Activated CD8-positive, alpha-beta T cell treated with anti-CD3 and anti-CD28 coated beads, Interleukin-2, amount 10 ng/mL, durations not matched to agents 7 days and 5 days (primary cell): ENCODE data around the gene C3orf22. TPM values are rescaled to one million over a fixed set of nuclear protein-coding genes. Genes with fewer than 3 reads are reported as not detected.
A peak's percentile ranks its signal among the peaks of the same experiment; 100 is the strongest.

Experiments used
- ATAC-seq: fragments of 150-1000 bp; cut with Tn5 transposase; one replicate; pipeline ENCODE4 v1.10.0; 2021; ENCODE audit warnings: moderate library complexity
- CTCF ChIA-PET: fragments of 350-600 bp; sonication (Branson Sonifier 250); formaldehyde crosslinking; loops from one replicate; lab custom pipeline; 2021; ENCODE audit warnings: antibody characterized with exemption; lab: Charles Lee
- POLR2A ChIA-PET: fragments of 350-600 bp; sonication (Branson Sonifier 250); formaldehyde crosslinking; loops from one replicate; lab custom pipeline; 2021; ENCODE audit warnings: antibody characterized with exemption; lab: Charles Lee
- DNase-seq: peaks from one replicate; pipeline ENCODE4 v3.0.0-alpha.2; 2020
- H3K27ac Mint-ChIP-seq: one replicate; pipeline ENCODE4 v1.8.0; 2021; ENCODE audit warnings: mild to moderate bottlenecking, mixed read lengths
- H3K27me3 Mint-ChIP-seq: one replicate; pipeline ENCODE4 v1.8.0; 2021; ENCODE audit warnings: low read depth, mixed read lengths
- H3K36me3 Mint-ChIP-seq: one replicate; pipeline ENCODE4 v1.8.0; 2021; ENCODE audit warnings: low read depth, mixed read lengths
- H3K4me1 Mint-ChIP-seq: one replicate; pipeline ENCODE4 v1.8.0; 2021; ENCODE audit warnings: low read depth, mixed read lengths
- H3K4me3 Mint-ChIP-seq: one replicate; pipeline ENCODE4 v1.8.0; 2021; ENCODE audit warnings: mild to moderate bottlenecking, mixed read lengths
- H3K9me3 Mint-ChIP-seq: one replicate; pipeline ENCODE4 v1.8.0; 2022; ENCODE audit warnings: mixed read lengths; ENCODE audit not compliant: insufficient read depth
- total RNA-seq, 2 experiments: library from RNA; stranded (reverse); gene quantifications; one replicate each; pipeline ENCODE4 v1.2.3, GENCODE V29; 2021

The C3orf22 gene
- total RNA-seq, 2 experiments from 2014 or later, result not detected

DNA sequence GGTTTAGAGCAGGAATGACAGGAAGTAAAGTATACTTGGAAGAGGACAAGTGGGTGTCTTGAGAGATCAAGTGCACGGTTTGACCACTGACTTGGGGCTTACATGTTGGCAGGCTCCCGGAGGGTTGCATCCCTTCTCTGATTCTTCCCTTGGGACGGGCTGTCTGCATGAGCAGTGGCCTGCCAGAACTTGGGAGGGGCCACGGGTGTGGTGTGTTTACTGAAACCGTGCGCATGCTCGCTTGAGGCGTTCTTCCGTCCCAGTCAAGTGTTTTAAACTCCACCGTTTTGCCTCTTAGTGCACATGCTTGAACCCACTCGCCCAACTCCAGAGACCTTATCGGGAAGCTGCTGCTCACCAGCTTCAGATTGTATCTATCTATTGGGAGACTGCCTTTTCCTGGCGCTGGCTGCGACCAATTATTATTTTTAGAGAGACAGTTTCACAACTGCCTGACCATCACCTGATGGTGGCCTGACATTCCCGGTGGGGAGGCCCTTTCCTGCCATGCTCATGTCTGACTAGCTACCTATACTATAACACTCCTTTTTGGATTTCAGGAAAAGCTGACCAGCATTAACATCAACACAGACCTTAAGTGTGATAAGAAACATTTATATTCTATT is 14.9 kb upstream of the C3orf22 start:
- H3K27me3 Mint-ChIP-seq, result peaks cover 4% of the 10 kb centered on the region
- ChIA-PET CTCF (no interaction called here), POLR2A (no interaction called here)
- H3K4me1 Mint-ChIP-seq, result no peaks in the 10 kb centered on the region
- ATAC-seq, result no peak
- H3K36me3 Mint-ChIP-seq, result no peaks in the 10 kb centered on the region
- no peak overlapping the region for H3K4me3 Mint-ChIP-seq
- no peak for DNase-seq
- no peaks in the 10 kb centered on the region for H3K9me3 Mint-ChIP-seq
- H3K27ac Mint-ChIP-seq, result no peak overlapping the region

DNA sequence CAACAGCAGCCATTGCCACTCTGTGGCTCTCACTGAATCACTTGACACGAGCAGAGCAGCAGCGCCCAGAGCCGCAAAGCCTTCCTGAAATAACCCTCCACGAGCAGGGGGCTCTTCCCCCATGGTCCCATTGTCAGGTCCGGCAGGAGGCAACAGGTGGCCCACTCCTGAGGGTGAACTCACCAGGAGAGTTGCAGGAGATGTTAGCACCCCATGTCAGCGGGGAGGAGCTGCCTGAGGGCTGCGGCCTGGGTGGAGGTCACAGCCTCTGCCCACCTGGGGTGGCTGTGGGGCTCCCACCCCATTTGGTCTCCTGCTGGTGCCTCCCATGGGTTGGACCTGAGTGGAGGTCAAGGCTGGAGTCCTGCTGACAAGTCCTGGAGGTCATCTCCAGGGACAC is 12.3 kb upstream of the C3orf22 start:
- H3K27ac Mint-ChIP-seq, result no peak overlapping the region
- DNase-seq (no peak), ATAC-seq (no peak)
- POLR2A ChIA-PET, result interaction anchor here (0.5 kb wide), 1 partner anchor 397 kb away, joined by 3 read pairs; no protein-coding TSS in a partner anchor
- H3K4me3 Mint-ChIP-seq, result no peak overlapping the region
- H3K9me3 Mint-ChIP-seq, result no peaks in the 10 kb centered on the region
- peaks cover 10% of the 10 kb centered on the region for H3K27me3 Mint-ChIP-seq
- no peaks in the 10 kb centered on the region for H3K36me3 Mint-ChIP-seq
- no peaks in the 10 kb centered on the region for H3K4me1 Mint-ChIP-seq
- CTCF ChIA-PET, result no interaction called here

DNA sequence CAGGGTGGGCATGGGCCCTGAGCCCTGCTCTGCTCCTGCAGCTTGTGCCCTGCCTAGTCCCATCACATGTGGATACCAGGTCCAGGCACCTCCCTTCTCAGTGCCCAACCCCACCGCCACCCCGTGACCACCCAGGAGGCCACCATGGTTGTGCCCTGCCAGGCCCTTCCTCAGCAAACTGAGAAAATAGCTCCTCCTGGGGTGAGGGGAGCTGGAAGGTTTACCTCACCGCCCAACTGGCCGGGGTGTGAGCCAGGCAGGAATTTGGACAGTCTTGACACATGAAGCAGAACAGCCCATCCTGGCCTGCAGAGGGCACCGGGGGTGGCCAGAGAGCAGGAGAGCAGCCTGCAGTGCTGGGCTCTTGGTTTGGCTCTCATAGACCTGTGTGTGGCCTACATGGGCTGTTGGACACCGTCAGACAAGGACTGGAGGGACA is 11.4 kb upstream of the C3orf22 start:
- peaks cover 13% of the 10 kb centered on the region for H3K27me3 Mint-ChIP-seq
- H3K36me3 Mint-ChIP-seq, result no peaks in the 10 kb centered on the region
- ChIA-PET CTCF (no interaction called here), POLR2A (no interaction called here)
- H3K4me1 Mint-ChIP-seq, result no peaks in the 10 kb centered on the region
- H3K9me3 Mint-ChIP-seq, result no peaks in the 10 kb centered on the region
- DNase-seq (no peak), ATAC-seq (no peak)
- no peak overlapping the region for H3K4me3 Mint-ChIP-seq
- H3K27ac Mint-ChIP-seq, result no peak overlapping the region

DNA sequence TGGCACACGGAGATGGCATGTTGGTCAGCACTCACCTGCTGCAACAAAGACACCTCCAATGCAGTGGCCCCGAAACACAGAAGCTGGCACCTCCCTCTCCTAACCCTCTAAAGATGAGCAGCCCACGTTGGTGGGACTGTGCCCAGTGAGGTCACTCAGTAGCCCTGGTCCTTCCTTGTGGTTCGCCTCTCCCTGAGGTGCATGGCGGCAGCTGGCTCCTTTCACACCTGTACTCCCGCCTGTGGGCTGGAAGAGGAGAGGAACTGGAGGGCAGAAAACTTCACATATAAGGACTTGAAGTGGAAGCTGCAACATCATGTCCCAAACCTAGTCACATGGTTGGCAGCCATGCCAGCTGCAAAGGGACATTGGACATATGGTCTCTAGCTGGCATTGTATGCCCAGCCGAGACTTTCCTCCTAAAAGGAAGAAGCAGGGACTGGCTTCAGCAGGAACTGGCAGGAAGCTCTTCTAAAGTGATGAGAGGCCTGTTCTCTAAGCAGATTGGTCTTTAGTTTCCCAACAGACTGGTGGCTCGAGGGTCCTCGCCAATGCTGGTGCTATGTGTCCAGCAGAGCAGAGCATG is 10.8 kb upstream of the C3orf22 start:
- Mint-ChIP-seq H3K4me1 (no peaks in the 10 kb centered on the region), H3K27ac (no peak overlapping the region), H3K4me3 (no peak overlapping the region), H3K36me3 (no peaks in the 10 kb centered on the region), H3K27me3 (peaks cover 13% of the 10 kb centered on the region), H3K9me3 (no peaks in the 10 kb centered on the region)
- ATAC-seq (no peak), DNase-seq (no peak)
- POLR2A ChIA-PET, result no interaction called here
- CTCF ChIA-PET, result no interaction called here

DNA sequence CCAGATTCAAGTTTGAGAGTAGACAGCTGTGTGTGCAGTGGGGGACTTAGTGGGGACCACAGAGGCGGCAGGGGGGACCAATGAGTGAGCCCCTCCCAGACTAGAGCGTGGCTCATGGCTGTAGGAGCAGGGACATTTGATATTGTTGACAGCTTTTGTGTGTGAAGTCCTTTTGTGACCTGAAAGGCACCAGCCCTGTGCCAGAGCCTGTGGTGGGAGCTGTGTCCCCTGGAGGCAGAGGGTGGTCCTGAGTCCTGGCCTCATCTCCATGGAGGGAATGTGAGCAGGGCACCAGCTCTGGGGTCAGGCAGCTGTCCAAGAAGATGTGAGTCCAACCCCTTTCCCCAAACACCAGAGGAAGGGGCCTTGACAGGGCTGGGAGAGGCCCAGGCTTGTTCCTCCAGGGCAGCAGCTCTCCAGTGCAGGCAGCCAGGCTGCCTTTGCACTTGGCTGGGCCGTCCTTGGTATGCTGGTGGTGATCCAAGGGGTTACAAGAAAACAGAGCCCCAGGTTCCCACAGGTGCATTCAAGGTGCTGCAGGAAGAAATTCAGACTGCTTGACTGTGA is 10.1 kb upstream of the C3orf22 start:
- no peak for ATAC-seq
- no peaks in the 10 kb centered on the region for H3K9me3 Mint-ChIP-seq

DNA sequence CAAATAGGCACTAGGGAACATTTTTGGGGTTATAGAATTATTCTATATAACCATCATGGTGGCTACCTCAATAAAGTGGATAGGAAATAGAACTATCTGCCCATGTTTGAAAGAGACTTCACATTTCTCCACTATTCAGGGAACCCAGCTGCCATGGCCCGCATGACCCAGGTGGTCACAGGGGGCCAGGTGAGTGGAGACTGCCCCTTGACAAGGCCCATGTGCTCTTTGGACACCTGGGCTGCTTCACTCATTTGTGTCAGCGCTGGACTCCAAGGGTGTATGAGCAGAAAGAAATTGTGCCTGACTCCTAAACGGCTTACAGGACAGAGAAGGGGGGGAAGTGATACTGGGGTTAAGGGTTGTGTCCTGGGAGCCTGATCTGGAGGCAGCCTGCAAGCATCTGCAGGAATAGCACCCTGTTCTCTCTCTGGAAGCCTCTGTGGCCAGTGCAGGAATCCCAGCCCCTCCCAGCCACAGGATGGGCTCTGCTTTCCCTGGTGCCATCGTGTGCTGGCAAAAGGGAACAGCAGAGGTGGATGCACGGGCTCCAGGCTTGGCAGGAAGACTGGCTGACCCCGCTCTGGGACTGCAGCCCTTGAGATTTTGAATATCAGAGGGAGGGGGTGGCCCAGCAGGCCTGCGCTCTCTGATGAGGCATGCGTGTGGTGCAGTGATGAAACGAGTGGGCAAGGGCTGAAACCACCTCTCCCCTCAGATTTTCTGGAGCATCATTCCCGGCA is 9.1 kb upstream of the C3orf22 start:
- ChIA-PET POLR2A (no interaction called here), CTCF (interaction anchor here (0.6 kb wide), 1 partner anchor 430 kb away, joined by 3 read pairs; no protein-coding TSS in a partner anchor)
- H3K36me3 Mint-ChIP-seq, result no peaks in the 10 kb centered on the region
- H3K4me1 Mint-ChIP-seq, result no peaks in the 10 kb centered on the region
- peaks cover 13% of the 10 kb centered on the region for H3K27me3 Mint-ChIP-seq
- no peak overlapping the region for H3K4me3 Mint-ChIP-seq
- DNase-seq (no peak), ATAC-seq (no peak)
- no peaks in the 10 kb centered on the region for H3K9me3 Mint-ChIP-seq
- H3K27ac Mint-ChIP-seq, result no peak overlapping the region

More for the DNA sequence above, 10.1 kb upstream of the C3orf22 start:
- no peak for DNase-seq
- Mint-ChIP-seq H3K27ac (no peak overlapping the region), H3K36me3 (no peaks in the 10 kb centered on the region), H3K27me3 (peaks cover 13% of the 10 kb centered on the region), H3K4me1 (no peaks in the 10 kb centered on the region), H3K4me3 (no peak overlapping the region)
- CTCF ChIA-PET, result no interaction called here
- POLR2A ChIA-PET, result no interaction called here

DNA sequence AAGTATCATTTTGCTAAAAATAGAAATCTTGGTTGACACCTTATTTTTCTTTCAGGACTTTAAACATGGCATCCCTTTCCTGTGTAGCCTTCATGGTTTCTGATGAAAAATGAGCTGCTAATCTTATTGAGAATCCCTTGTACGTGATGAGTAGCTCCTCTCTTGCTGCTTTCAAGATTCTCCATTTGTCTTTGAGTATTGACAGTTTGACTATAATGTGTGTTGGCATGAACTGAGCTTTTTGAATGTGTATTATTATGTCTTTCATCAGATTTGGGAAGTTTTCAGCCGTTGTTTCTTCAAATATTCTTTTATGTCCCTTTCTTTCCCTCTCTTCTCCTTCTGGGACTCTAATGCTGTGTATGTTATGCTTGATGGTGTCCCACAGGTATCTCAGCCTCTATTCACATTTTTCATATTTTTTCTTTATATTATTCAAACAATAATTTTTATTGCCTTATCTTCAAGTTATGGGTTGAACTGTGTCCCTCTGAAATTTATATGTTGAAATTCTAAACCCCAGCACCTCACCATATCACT is 4.1 kb upstream of the C3orf22 start:
- POLR2A ChIA-PET, result no interaction called here
- no peak for ATAC-seq
- H3K4me3 Mint-ChIP-seq, result no peak overlapping the region
- no peaks in the 10 kb centered on the region for H3K36me3 Mint-ChIP-seq
- no peak overlapping the region for H3K27ac Mint-ChIP-seq
- CTCF ChIA-PET, result no interaction called here
- H3K4me1 Mint-ChIP-seq, result no peaks in the 10 kb centered on the region
- H3K27me3 Mint-ChIP-seq, result peaks cover 20% of the 10 kb centered on the region
- no peaks in the 10 kb centered on the region for H3K9me3 Mint-ChIP-seq
- no peak for DNase-seq

DNA sequence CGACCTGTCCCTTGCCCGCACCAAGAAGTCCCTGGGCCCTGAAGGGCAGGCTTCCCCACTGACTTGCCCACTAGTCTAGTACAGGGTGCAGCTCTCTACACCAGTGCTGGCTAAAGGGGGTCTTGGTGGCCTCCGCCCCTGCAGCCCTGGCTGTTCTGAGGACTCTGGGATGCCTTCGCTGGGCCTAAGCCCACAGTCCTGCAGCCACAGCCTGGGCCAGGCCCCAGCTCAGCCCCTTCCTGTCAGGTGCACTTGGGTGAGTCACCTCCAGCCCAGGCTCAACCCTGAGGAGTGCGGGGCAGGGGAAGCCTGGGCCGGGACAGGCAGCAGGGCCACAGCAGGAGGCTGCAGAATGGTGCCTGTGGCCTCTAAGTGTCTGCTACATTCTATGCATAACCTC is 971 bp downstream of the C3orf22 start:
- H3K27ac Mint-ChIP-seq, result no peak overlapping the region
- no peaks in the 10 kb centered on the region for H3K9me3 Mint-ChIP-seq
- H3K27me3 Mint-ChIP-seq, result peaks cover 6% of the 10 kb centered on the region
- H3K36me3 Mint-ChIP-seq, result no peaks in the 10 kb centered on the region
- no peak overlapping the region for H3K4me3 Mint-ChIP-seq
- CTCF ChIA-PET, result no interaction called here
- DNase-seq, result peak; percentile 12
- POLR2A ChIA-PET, result no interaction called here
- no peaks in the 10 kb centered on the region for H3K4me1 Mint-ChIP-seq
- no peak for ATAC-seq

DNA sequence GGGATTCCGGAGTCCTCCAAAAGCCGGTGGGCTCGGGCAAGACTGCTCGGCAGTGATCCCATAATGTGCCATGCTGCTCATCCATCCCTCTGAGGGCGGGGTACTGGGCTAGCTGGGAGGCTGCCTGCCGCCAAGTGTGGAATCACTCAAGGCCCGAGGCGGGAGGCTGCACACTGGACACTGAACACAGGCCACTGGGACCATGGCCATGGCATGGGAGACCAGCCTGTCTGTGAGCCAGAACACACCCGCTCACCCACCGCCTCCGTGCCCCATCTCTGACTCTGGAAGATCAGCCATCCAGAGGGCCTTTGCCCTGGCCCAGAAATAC is 1.4 kb downstream of the C3orf22 start:
- H3K27me3 Mint-ChIP-seq, result peaks cover 6% of the 10 kb centered on the region
- DNase-seq, result no peak

DNA sequence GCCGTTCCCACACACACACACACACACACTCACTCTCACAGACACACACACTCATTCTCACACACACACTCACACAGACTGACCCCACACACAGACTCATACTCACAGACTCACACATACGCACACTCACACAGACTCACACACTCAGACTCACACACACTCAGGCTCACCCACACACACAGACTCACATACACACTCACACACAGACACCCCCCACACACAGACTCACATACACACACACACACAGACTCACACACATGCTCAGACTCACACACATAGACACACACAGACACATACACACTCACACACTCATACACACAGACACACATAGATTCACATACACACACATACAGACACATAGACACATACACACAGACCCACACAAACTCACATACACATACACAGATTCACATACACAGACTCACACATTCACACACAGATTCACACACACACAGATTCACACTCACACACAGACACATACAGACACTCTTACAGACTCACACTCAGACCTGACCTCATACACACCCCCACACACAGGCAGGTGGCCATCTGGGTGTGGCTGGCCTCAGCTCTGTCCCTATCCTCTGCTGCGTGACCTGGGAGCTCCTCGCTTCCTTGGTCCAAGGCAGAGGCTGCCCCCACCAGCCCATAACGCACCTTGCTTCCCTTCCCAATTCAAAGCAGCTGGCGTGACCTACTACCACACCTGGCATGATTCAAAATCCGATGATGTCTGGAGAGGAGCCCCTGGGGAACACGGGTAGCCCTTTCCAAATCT is 1.9 kb downstream of the C3orf22 start:
- Mint-ChIP-seq H3K27me3 (peaks cover 4% of the 10 kb centered on the region), H3K27ac (no peak overlapping the region), H3K4me3 (no peak overlapping the region), H3K9me3 (no peaks in the 10 kb centered on the region), H3K4me1 (no peaks in the 10 kb centered on the region), H3K36me3 (no peaks in the 10 kb centered on the region)
- POLR2A ChIA-PET, result no interaction called here
- ATAC-seq, result no peak
- CTCF ChIA-PET, result no interaction called here
- DNase-seq, result no peak

More for the DNA sequence above, 1.4 kb downstream of the C3orf22 start:
- ChIA-PET POLR2A (no interaction called here), CTCF (no interaction called here)
- no peaks in the 10 kb centered on the region for H3K4me1 Mint-ChIP-seq
- no peak for ATAC-seq
- no peaks in the 10 kb centered on the region for H3K9me3 Mint-ChIP-seq
- H3K27ac Mint-ChIP-seq, result no peak overlapping the region
- H3K36me3 Mint-ChIP-seq, result no peaks in the 10 kb centered on the region
- no peak overlapping the region for H3K4me3 Mint-ChIP-seq

DNA sequence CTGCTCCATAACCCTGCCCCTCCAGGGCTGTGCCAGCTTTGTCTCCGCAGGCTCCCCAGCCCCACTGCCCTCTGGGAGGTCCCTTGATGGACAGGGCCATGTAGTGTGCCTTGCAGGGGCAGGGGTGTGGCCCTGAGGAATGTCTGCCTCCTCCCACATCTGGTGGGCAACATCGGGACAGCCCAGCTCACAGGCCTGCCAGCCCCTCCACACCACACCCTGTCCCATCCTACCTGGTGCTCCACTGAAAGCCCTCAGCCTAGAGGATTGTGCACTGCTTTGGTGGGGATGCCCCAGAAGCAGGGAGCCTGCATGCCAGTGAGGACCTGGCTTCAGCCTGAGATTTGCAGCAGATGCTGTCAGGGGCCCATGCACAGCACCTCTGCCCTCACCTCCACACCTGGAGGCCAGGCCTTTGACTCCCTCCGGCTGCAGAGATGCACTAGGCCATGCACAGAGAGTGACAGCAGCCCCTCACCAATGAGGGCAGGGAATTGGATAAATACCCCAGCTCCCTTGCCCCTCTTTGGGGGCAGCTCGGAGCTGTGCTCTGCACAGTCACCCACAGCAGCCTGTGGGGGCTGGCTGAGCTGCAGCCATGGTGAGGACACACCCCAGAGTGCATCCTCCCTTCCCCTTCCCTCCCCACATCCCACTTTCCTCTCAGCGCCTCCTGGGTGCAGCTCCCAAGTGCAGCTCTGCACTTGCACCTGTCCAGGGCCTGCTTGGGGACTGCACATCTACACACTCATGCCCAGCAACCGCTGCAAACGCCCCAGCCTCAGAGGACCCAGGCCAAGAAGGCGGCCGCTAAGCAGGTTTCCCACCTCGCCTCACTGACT is 2.7 kb downstream of the C3orf22 start:
- no peaks in the 10 kb centered on the region for H3K27me3 Mint-ChIP-seq
- no peaks in the 10 kb centered on the region for H3K36me3 Mint-ChIP-seq
- ChIA-PET CTCF (no interaction called here), POLR2A (no interaction called here)
- no peak for DNase-seq
- ATAC-seq, result no peak
- H3K27ac Mint-ChIP-seq, result no peak overlapping the region
- H3K9me3 Mint-ChIP-seq, result no peaks in the 10 kb centered on the region
- no peaks in the 10 kb centered on the region for H3K4me1 Mint-ChIP-seq
- H3K4me3 Mint-ChIP-seq, result no peak overlapping the region
